SK-N-SH (cell line): Measurements from ENCODE around the gene GAPVD1. TPM values are rescaled to one million over a fixed set of nuclear protein-coding genes. Genes with fewer than 3 reads are reported as not detected.
"Not testable (repeated sequence)": the region's sequence is repeated elsewhere in the genome, so short reads cannot be mapped to it uniquely, and the experiment has no call there.

Source experiments
- CTCF ChIA-PET: fragments of 300-600, 350-600 bp; formaldehyde crosslinking; extraction: SDS; loops from one replicate; lab custom pipeline; 2021; lab: Yijun Ruan, JAX
- POLR2A ChIA-PET: fragments of 350-600 bp; sonication (Branson Sonifier 250); formaldehyde crosslinking; extraction: SDS; loops from one replicate; lab custom pipeline; 2020; ENCODE audit warnings: antibody characterized with exemption, inconsistent platforms; lab: Yijun Ruan, JAX
- DNase-seq: peaks from one replicate; pipeline ENCODE4 v3.0.0; 2012
- H2AFZ ChIP-seq: fragments of 200-600 bp; sonication (generic); 2 replicates; pipeline ENCODE4 v1.8.1; 2016; ENCODE audit warnings: antibody characterized with exemption, mild to moderate bottlenecking, low read depth
- H3F3A ChIP-seq: fragments of 200-600 bp; sonication (generic); replicated peaks from 2 replicates; pipeline ENCODE3; 2016; ENCODE audit warnings: antibody characterized with exemption, mild to moderate bottlenecking; ENCODE audit not compliant: insufficient read depth
- H3K27ac ChIP-seq, 2 experiments: fragments of 200-500 bp in 1 of 2; fragments of 200-600 bp in 1 of 2; sonication (Bioruptor generic) in 1 of 2; sonication (generic), shearing (Covaris generic) in 1 of 2; 2 replicates each; pipeline versions ENCODE4 v1.5.1 to v1.6.1; 2014 to 2016; ENCODE audit warnings: low read depth in 2 of 2, inconsistent platforms in 1 of 2, low read length in 1 of 2, mild to moderate bottlenecking in 1 of 2, mixed read lengths in 1 of 2
- H3K27me3 ChIP-seq: fragments of 200-600 bp; sonication (generic), shearing (Covaris generic); 2 replicates; pipeline ENCODE4 v1.6.1; 2016; ENCODE audit warnings: mixed run types; ENCODE audit not compliant: insufficient read depth
- H3K36me3 ChIP-seq, 2 experiments: fragments of 200-500 bp in 1 of 2; fragments of 200-600 bp in 1 of 2; sonication (Bioruptor generic) in 1 of 2; sonication (generic) in 1 of 2; replicated peaks in 1 of 2; 2 replicates each; pipeline versions ENCODE3 to v1.5.1; 2014 to 2016; ENCODE audit warnings: low read length in 1 of 2, mild to moderate bottlenecking in 1 of 2; ENCODE audit not compliant: insufficient read depth in 2 of 2, control insufficient read depth in 1 of 2
- H3K4me1 ChIP-seq, 2 experiments: fragments of 200-500 bp in 1 of 2; fragments of 200-600 bp in 1 of 2; sonication (Bioruptor generic) in 1 of 2; sonication (generic), shearing (Covaris generic) in 1 of 2; 2 replicates each; pipeline versions ENCODE4 v1.5.1 to v1.6.1; 2014 to 2016; ENCODE audit warnings: low read depth in 1 of 2, low read length in 1 of 2, mixed run types in 1 of 2; ENCODE audit not compliant: insufficient read depth in 2 of 2, control insufficient read depth in 1 of 2
- H3K4me2 ChIP-seq: fragments of 200-600 bp; sonication (generic), shearing (Covaris generic); 2 replicates; pipeline ENCODE4 v1.6.1; 2017; ENCODE audit warnings: mixed run types
- H3K4me3 ChIP-seq, 2 experiments: fragments of 200-500 bp in 1 of 2; fragments of 200-600 bp in 1 of 2; sonication (Bioruptor generic) in 1 of 2; sonication (generic), shearing (Covaris generic) in 1 of 2; 2 replicates each; pipeline versions ENCODE4 v1.5.1 to v1.8.1; 2014 to 2016; ENCODE audit warnings: low read depth in 2 of 2, inconsistent platforms in 1 of 2, low read length in 1 of 2, mild to moderate bottlenecking in 1 of 2, mixed read lengths in 1 of 2, moderate library complexity in 1 of 2
- H3K79me2 ChIP-seq: fragments of 200-600 bp; sonication (generic); 2 replicates; pipeline ENCODE4 v1.8.1; 2017; ENCODE audit warnings: mild to moderate bottlenecking; ENCODE audit not compliant: insufficient read depth
- H3K9ac ChIP-seq: fragments of 200-600 bp; sonication (generic); 2 replicates; pipeline ENCODE4 v1.6.1; 2017; ENCODE audit warnings: mixed run types
- H3K9me2 ChIP-seq: fragments of 200-600 bp; sonication (generic); 2 replicates; pipeline ENCODE4 v1.6.1; 2017; ENCODE audit warnings: mixed run types
- H3K9me3 ChIP-seq: fragments of 200-600 bp; sonication (generic); 2 replicates; pipeline ENCODE4 v1.6.1; 2017; ENCODE audit warnings: mixed run types, mild to moderate bottlenecking, moderate library complexity
- H4K20me1 ChIP-seq: fragments of 200-600 bp; sonication (generic); 2 replicates; pipeline ENCODE4 v1.6.1; 2017; ENCODE audit warnings: mild to moderate bottlenecking, mixed run types; ENCODE audit not compliant: insufficient read depth
- EZH2phosphoT487 ChIP-seq: fragments of 200-600 bp; sonication (generic); IDR thresholded peaks from 2 replicates; pipeline ENCODE4 v1.6.1; 2017; ENCODE audit warnings: low read depth, mixed run types, mild to moderate bottlenecking, antibody characterized with exemption, moderate library complexity, borderline replicate concordance
- GABPA ChIP-seq: IDR thresholded peaks from 2 replicates; pipeline ENCODE4 v1.4.0; 2012; ENCODE audit warnings: low read depth, mild to moderate bottlenecking
- GATA2 ChIP-seq: sonication (generic); formaldehyde crosslinking; IDR thresholded peaks from 2 replicates; pipeline ENCODE4 v1.5.0; 2020; ENCODE audit warnings: mild to moderate bottlenecking, missing genetic modification reagents
- JUND ChIP-seq: IDR thresholded peaks from 2 replicates; pipeline ENCODE4 v1.4.0; 2012
- MXI1 ChIP-seq: IDR thresholded peaks from 2 replicates; pipeline ENCODE4 v1.6.1; 2012; ENCODE audit warnings: mild to moderate bottlenecking, low read depth, low read length, improper control_type of control experiment
- NFIC ChIP-seq: IDR thresholded peaks from 2 replicates; pipeline ENCODE4 v1.4.0; 2012; ENCODE audit warnings: borderline replicate concordance
- NRF1 ChIP-seq: IDR thresholded peaks from 2 replicates; pipeline ENCODE4 v1.6.1; 2012; ENCODE audit warnings: low read depth, mild to moderate bottlenecking, low read length
- PBX3 ChIP-seq: IDR thresholded peaks from 2 replicates; pipeline ENCODE4; 2012
- RXRA ChIP-seq: IDR thresholded peaks from 2 replicates; pipeline ENCODE4 v1.4.0; 2012; ENCODE audit warnings: low read depth, mild to moderate bottlenecking, borderline replicate concordance
- SIN3A ChIP-seq: IDR thresholded peaks from 2 replicates; pipeline ENCODE4 v1.6.1; 2012; ENCODE audit warnings: low read depth, mild to moderate bottlenecking, low read length, moderate library complexity, borderline replicate concordance
- TEAD4 ChIP-seq: IDR thresholded peaks from 2 replicates; pipeline ENCODE4 v1.4.0; 2012; ENCODE audit warnings: mild to moderate bottlenecking, borderline replicate concordance; ENCODE audit not compliant: insufficient read depth
- YY1 ChIP-seq: IDR thresholded peaks from 2 replicates; pipeline ENCODE4 v1.4.0; 2012; ENCODE audit warnings: low read depth, mild to moderate bottlenecking
- WGBS: methylation state at CpG from one replicate; pipeline ENCODE4 v1.1.6; 2017; ENCODE audit warnings: low lambda C conversion rate; 5-methylcytosine and 5-hydroxymethylcytosine counted together
- polyA plus RNA-seq, 3 experiments: library from polyadenylated mRNA; depleted of rRNA; stranded (reverse); fragments of >200 nt; gene quantifications; 2 replicates each; pipeline ENCODE4 v1.2.3, GENCODE V29; 2012
- TF ChIP-seq, protein P1 (sequence below): fragments of 150-350 bp; IDR thresholded peaks from 2 replicates; pipeline ENCODE4 v1.6.1; 2017; ENCODE audit warnings: antibody characterized with exemption, low read length, low read depth, borderline replicate concordance
- TF ChIP-seq, protein P2 (sequence below): IDR thresholded peaks from 2 replicates; pipeline ENCODE4 v1.4.0; 2012; ENCODE audit warnings: low read depth
- TF ChIP-seq, protein P3 (sequence below): fragments of 150-350 bp; IDR thresholded peaks from 2 replicates; pipeline ENCODE4 v1.6.1; 2016; ENCODE audit warnings: mild to moderate bottlenecking, low read depth, low read length
- TF ChIP-seq, protein P4 (sequence below): IDR thresholded peaks from 2 replicates; pipeline ENCODE4 v1.4.0; 2012; ENCODE audit warnings: low read depth, borderline replicate concordance
- TF ChIP-seq, protein P5 (sequence below): IDR thresholded peaks from 2 replicates; pipeline ENCODE4 v1.4.0; 2012; ENCODE audit warnings: low read depth, borderline replicate concordance

GAPVD1 gene
- polyA plus RNA-seq, 1 of the 3 experiments (the other 2 are of a cell fraction): 10.5 TPM

- H3K9me3 ChIP-seq: no peaks in the 10 kb centered on the region
- 84% methylated on average over 3 of the region's 3 CpGs for WGBS
- H3K27me3 ChIP-seq: no peaks in the 10 kb centered on the region
- no peaks in the 10 kb centered on the region for H3K4me1 ChIP-seq
- H3K36me3 ChIP-seq: no peaks in the 10 kb centered on the region
- TF ChIP-seq, protein P1, sequence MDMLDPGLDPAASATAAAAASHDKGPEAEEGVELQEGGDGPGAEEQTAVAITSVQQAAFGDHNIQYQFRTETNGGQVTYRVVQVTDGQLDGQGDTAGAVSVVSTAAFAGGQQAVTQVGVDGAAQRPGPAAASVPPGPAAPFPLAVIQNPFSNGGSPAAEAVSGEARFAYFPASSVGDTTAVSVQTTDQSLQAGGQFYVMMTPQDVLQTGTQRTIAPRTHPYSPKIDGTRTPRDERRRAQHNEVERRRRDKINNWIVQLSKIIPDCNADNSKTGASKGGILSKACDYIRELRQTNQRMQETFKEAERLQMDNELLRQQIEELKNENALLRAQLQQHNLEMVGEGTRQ: no peak
- TF ChIP-seq GATA2: no peak
- TF ChIP-seq NFIC: no peak
- no peak for TF ChIP-seq PBX3
- no peak for TF ChIP-seq TEAD4
- TF ChIP-seq, protein P2, sequence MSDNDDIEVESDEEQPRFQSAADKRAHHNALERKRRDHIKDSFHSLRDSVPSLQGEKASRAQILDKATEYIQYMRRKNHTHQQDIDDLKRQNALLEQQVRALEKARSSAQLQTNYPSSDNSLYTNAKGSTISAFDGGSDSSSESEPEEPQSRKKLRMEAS: no peak
- no peak for TF ChIP-seq RXRA
- no peak for TF ChIP-seq SIN3A
- no peak for TF ChIP-seq NRF1
- TF ChIP-seq, protein P3, sequence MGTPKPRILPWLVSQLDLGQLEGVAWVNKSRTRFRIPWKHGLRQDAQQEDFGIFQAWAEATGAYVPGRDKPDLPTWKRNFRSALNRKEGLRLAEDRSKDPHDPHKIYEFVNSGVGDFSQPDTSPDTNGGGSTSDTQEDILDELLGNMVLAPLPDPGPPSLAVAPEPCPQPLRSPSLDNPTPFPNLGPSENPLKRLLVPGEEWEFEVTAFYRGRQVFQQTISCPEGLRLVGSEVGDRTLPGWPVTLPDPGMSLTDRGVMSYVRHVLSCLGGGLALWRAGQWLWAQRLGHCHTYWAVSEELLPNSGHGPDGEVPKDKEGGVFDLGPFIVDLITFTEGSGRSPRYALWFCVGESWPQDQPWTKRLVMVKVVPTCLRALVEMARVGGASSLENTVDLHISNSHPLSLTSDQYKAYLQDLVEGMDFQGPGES: no peak
- TF ChIP-seq, protein P4, sequence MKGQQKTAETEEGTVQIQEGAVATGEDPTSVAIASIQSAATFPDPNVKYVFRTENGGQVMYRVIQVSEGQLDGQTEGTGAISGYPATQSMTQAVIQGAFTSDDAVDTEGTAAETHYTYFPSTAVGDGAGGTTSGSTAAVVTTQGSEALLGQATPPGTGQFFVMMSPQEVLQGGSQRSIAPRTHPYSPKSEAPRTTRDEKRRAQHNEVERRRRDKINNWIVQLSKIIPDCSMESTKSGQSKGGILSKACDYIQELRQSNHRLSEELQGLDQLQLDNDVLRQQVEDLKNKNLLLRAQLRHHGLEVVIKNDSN: no peak
- TF ChIP-seq GABPA: no peak
- TF ChIP-seq MXI1: no peak
- TF ChIP-seq YY1: no peak
- no peak for TF ChIP-seq EZH2phosphoT487
- no peak for TF ChIP-seq JUND
- TF ChIP-seq, protein P5, sequence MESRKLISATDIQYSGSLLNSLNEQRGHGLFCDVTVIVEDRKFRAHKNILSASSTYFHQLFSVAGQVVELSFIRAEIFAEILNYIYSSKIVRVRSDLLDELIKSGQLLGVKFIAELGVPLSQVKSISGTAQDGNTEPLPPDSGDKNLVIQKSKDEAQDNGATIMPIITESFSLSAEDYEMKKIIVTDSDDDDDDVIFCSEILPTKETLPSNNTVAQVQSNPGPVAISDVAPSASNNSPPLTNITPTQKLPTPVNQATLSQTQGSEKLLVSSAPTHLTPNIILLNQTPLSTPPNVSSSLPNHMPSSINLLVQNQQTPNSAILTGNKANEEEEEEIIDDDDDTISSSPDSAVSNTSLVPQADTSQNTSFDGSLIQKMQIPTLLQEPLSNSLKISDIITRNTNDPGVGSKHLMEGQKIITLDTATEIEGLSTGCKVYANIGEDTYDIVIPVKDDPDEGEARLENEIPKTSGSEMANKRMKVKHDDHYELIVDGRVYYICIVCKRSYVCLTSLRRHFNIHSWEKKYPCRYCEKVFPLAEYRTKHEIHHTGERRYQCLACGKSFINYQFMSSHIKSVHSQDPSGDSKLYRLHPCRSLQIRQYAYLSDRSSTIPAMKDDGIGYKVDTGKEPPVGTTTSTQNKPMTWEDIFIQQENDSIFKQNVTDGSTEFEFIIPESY: no peak
- POLR2A ChIA-PET: no interaction called here
- H3F3A ChIP-seq: no peaks in the 10 kb centered on the region
- H3K4me3 ChIP-seq: no peak overlapping the region
- H3K9me2 ChIP-seq: no peaks in the 10 kb centered on the region
- H3K4me2 ChIP-seq: no peak overlapping the region
- CTCF ChIA-PET: no interaction called here
- no peak for DNase-seq
- no peak overlapping the region for H3K27ac ChIP-seq
- peaks cover 94% of the 10 kb centered on the region for H3K79me2 ChIP-seq
- no peak overlapping the region for H3K9ac ChIP-seq
- H2AFZ ChIP-seq: no peak overlapping the region
- peaks cover 14% of the 10 kb centered on the region for H4K20me1 ChIP-seq
Measured at GRCh38 chr9:125284855-125285254, 23.2 kb downstream of the GAPVD1 start.

GRCh38 chr9:125286935-125287433, 25.4 kb downstream of the GAPVD1 start:
- H3K9ac ChIP-seq, H3K27me3 ChIP-seq, H3K27ac ChIP-seq, POLR2A ChIA-PET, H3K9me3 ChIP-seq, H3K4me3 ChIP-seq, H3K9me2 ChIP-seq, DNase-seq, H3K36me3 ChIP-seq, H2AFZ ChIP-seq, H3K4me1 ChIP-seq, H3F3A ChIP-seq, H3K4me2 ChIP-seq: not testable (repeated sequence)
- WGBS: 96% methylated on average over 7 of the region's 7 CpGs
- Histone ChIP-seq H3K79me2 (peaks cover 81% of the 10 kb centered on the region), H4K20me1 (peaks cover 14% of the 10 kb centered on the region)
- CTCF ChIA-PET: interaction anchor here (1.4 to 1.5 kb wide), 2 partner anchors 21 to 74 kb away, joined by 4 read pairs; no protein-coding TSS in a partner anchor
